Panc1 (cell line): Measurements from ENCODE around the gene SOD1. TPM values are rescaled to one million over a fixed set of nuclear protein-coding genes. Genes with fewer than 3 reads are reported as not detected.
A peak's percentile ranks its signal among the peaks of the same experiment; 100 is the strongest.

Experiments used
- ATAC-seq: fragments of 200-7000 bp; cut with Tn5 transposase; 2 replicates; pipeline ENCODE4 v1.9.1; 2020; ENCODE audit warnings: mild to moderate bottlenecking, moderate library complexity
- BruUV-seq: library from RNA; stranded (reverse); fragments of 400-500 nt; replicated peaks from 2 replicates; lab custom pipeline; 2021; lab: Mats Ljungman, UMichigan
- CTCF ChIA-PET: fragments of 300-600 bp; sonication (Branson Sonifier 250); formaldehyde crosslinking; loops from one replicate; lab custom pipeline; 2022; ENCODE audit warnings: antibody characterized with exemption; lab: Charles Lee
- POLR2A ChIA-PET: fragments of 300-600 bp; sonication (Branson Sonifier 250); formaldehyde crosslinking; loops from one replicate; lab custom pipeline; 2022; ENCODE audit warnings: antibody characterized with exemption; lab: Charles Lee
- DNase-seq: peaks from one replicate; pipeline ENCODE4 v3.0.0-alpha.2; 2010; ENCODE audit warnings: low read depth, low spot score
- H3K27ac ChIP-seq: 2 replicates; pipeline ENCODE4 v1.5.1; 2011; ENCODE audit warnings: mild to moderate bottlenecking, low read length, inconsistent platforms
- H3K27me3 ChIP-seq: fragments of 200-500 bp; sonication (Bioruptor generic); 2 replicates; pipeline ENCODE4 v1.6.0; 2014; ENCODE audit warnings: low read length, inconsistent platforms; ENCODE audit not compliant: control insufficient read depth, insufficient read depth
- H3K36me3 ChIP-seq: fragments of 200-500 bp; sonication (Bioruptor generic); 2 replicates; pipeline ENCODE4 v1.5.1; 2014; ENCODE audit warnings: inconsistent platforms, mild to moderate bottlenecking, low read length, moderate library complexity; ENCODE audit not compliant: control insufficient read depth, insufficient read depth
- H3K4me1 ChIP-seq: 2 replicates; pipeline ENCODE4 v1.5.1; 2011; ENCODE audit warnings: inconsistent platforms, mild to moderate bottlenecking, low read length, moderate library complexity; ENCODE audit not compliant: control insufficient read depth, insufficient read depth
- H3K4me3 ChIP-seq, 2 experiments: 2 replicates each; pipeline ENCODE4 v1.5.1; 2011 to 2012; ENCODE audit warnings: low read depth in 2 of 2, low read length in 2 of 2, mild to moderate bottlenecking in 2 of 2, inconsistent platforms in 1 of 2, moderate library complexity in 1 of 2
- H3K9me3 ChIP-seq: fragments of 200-500 bp; sonication (Bioruptor generic); 2 replicates; pipeline ENCODE4 v1.5.1; 2014; ENCODE audit warnings: low read depth, mild to moderate bottlenecking, inconsistent platforms, low read length, moderate library complexity; ENCODE audit not compliant: control insufficient read depth, insufficient read depth
- POLR2AphosphoS5 ChIP-seq: IDR thresholded peaks from 2 replicates; pipeline ENCODE4 v1.6.1; 2012; ENCODE audit warnings: mild to moderate bottlenecking, low read depth, low read length, moderate library complexity
- REST ChIP-seq, 2 experiments: IDR thresholded peaks; 2 replicates each; pipeline ENCODE4 v1.6.1; 2011 to 2012; ENCODE audit warnings: low read depth in 2 of 2, control low read depth in 1 of 2, low read length in 1 of 2, mild to moderate bottlenecking in 1 of 2, moderate library complexity in 1 of 2; ENCODE audit not compliant: insufficient read depth in 1 of 2
- SIN3A ChIP-seq: IDR thresholded peaks from 2 replicates; pipeline ENCODE4 v1.6.1; 2012; ENCODE audit warnings: low read depth, mild to moderate bottlenecking, low read length, moderate library complexity, borderline replicate concordance; ENCODE audit not compliant: insufficient read depth
- TCF7L2 ChIP-seq: IDR thresholded peaks from 2 replicates; pipeline ENCODE4 v1.6.1; 2011; ENCODE audit warnings: mild to moderate bottlenecking, low read depth, low read length, inconsistent platforms
- in situ Hi-C: cut with HindIII; loops from 2 replicates; pipeline ENCODE4 v1.10.0; 2016; ENCODE audit warnings: low sequenced_read_pairs, low pct_unique_long_range_greater_than_20kb
- intact Hi-C: fragments of 100-400 bp; cut with micrococcal nuclease; formaldehyde crosslinking; loops from one replicate; pipeline ENCODE4 v1.10.0; 2022; ENCODE audit not compliant: unreplicated experiment
- total RNA-seq: library from RNA; stranded (reverse); gene quantifications from one replicate; pipeline ENCODE4 v1.2.1, GENCODE V29; 2021; ENCODE audit not compliant: unreplicated experiment
- TF ChIP-seq, protein P1 (sequence below): fragments of 450-650 bp; IDR thresholded peaks from 2 replicates; pipeline ENCODE4 v1.5.1; 2017; ENCODE audit warnings: mild to moderate bottlenecking

SOD1 gene
- total RNA-seq, 1 experiment from 2014 or later = 221 TPM

DNA sequence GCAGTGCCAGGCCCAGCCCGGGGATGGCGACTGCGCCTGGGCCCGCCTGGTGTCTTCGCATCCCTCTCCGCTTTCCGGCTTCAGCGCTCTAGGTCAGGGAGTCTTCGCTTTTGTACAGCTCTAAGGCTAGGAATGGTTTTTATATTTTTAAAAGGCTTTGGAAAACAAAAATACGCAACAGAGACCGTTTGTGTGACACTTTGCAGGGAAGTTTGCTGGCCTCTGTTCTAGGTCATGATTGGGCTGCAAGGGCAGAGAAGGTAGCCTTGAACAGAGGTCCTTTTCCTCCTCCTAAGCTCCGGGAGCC lies 719 bp downstream of the SOD1 start:
- peaks cover 17% of the 10 kb centered on the region for H3K4me1 ChIP-seq
- ChIA-PET POLR2A (no interaction called here), CTCF (no interaction called here)
- H3K27ac ChIP-seq = peak overlapping the region; percentile 85
- H3K9me3 ChIP-seq = no peaks in the 10 kb centered on the region
- H3K27me3 ChIP-seq = no peaks in the 10 kb centered on the region
- peaks cover 6% of the 10 kb centered on the region for H3K36me3 ChIP-seq
- no peak for DNase-seq
- peak; percentile 55; the same call in 1 of the 2 replicates for ATAC-seq
- in situ Hi-C loops (no loop called here), intact Hi-C loops (no loop called here)
- TF ChIP-seq REST (IDR thresholded peaks at IDR 0.05; ENCODE audit: insufficient read depth in 1 of 2, low read depth in 2 of 2, low read length in 1 of 2) (no peak), TCF7L2 (no peak), POLR2AphosphoS5 (no peak), SIN3A (no peak)
- TF ChIP-seq, protein P1, sequence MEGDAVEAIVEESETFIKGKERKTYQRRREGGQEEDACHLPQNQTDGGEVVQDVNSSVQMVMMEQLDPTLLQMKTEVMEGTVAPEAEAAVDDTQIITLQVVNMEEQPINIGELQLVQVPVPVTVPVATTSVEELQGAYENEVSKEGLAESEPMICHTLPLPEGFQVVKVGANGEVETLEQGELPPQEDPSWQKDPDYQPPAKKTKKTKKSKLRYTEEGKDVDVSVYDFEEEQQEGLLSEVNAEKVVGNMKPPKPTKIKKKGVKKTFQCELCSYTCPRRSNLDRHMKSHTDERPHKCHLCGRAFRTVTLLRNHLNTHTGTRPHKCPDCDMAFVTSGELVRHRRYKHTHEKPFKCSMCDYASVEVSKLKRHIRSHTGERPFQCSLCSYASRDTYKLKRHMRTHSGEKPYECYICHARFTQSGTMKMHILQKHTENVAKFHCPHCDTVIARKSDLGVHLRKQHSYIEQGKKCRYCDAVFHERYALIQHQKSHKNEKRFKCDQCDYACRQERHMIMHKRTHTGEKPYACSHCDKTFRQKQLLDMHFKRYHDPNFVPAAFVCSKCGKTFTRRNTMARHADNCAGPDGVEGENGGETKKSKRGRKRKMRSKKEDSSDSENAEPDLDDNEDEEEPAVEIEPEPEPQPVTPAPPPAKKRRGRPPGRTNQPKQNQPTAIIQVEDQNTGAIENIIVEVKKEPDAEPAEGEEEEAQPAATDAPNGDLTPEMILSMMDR = no peak
- BruUV-seq = no TSS peak
- peak overlapping the region; percentile 83 to 92 for H3K4me3 ChIP-seq

GRCh38 chr21:31660591-31660990 lies 1.1 kb downstream of the SOD1 start:
- intact Hi-C loops = no loop called here
- ATAC-seq (no peak), DNase-seq (no peak)
- Histone ChIP-seq H3K4me3 (peak overlapping the region; percentile 83 to 92), H3K27me3 (no peaks in the 10 kb centered on the region), H3K9me3 (no peaks in the 10 kb centered on the region), H3K36me3 (peaks cover 6% of the 10 kb centered on the region), H3K27ac (peak overlapping the region; percentile 85), H3K4me1 (peaks cover 17% of the 10 kb centered on the region)
- CTCF ChIA-PET = no interaction called here
- POLR2A ChIA-PET = no interaction called here
- in situ Hi-C loops = no loop called here
- no peak for TF ChIP-seq POLR2AphosphoS5
- TF ChIP-seq, protein P1 = no peak
- TF ChIP-seq REST (IDR thresholded peaks at IDR 0.05; ENCODE audit: insufficient read depth in 1 of 2, low read depth in 2 of 2, low read length in 1 of 2) = no peak
- TF ChIP-seq SIN3A = no peak
- TF ChIP-seq TCF7L2 = no peak
- BruUV-seq = TSS peak; percentile 86
